Measurements from ENCODE around the gene ATE1. TPM values are rescaled to one million over a fixed set of nuclear protein-coding genes. Genes with fewer than 3 reads are reported as not detected.

The ATE1 gene
- total RNA-seq, 1 experiment from 2014 or later, result 39.2 TPM

DNA sequence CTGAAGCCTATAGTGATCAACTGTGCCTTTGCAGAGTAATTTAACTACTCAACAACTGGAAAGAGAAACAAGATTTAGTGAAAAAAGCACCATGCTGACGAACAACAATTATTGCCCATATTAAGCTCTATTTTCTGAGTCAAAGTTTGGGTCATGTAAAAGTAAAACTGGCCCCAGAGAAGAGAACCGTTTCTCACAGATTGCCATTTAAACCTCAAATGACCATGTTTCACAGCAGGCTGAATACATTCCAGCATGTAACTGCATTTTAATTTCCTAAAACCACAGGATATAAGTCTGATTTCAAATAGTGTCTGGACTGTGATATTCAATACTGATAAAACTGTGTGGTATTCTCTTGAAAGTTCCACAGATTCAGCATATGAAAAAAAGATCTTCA lies 140.7 kb downstream of the ATE1 start:
- H3K9ac ChIP-seq (ENCODE audit: low read length), result no peak overlapping the region
- H3K27me3 ChIP-seq (ENCODE audit: insufficient read depth, low read length), result no peaks in the 10 kb centered on the region
- H3K9me2 ChIP-seq (ENCODE audit: insufficient read depth), result no peaks in the 10 kb centered on the region
- TF ChIP-seq SRF (IDR thresholded peaks at IDR 0.05; ENCODE audit: low read depth), result no peak
- TF ChIP-seq FOSL1 (IDR thresholded peaks at IDR 0.05; ENCODE audit: low read depth), result no peak
- no peak for TF ChIP-seq POLR2A (IDR thresholded peaks at IDR 0.05; ENCODE audit: borderline replicate concordance, extremely low read depth, insufficient read depth, insufficient read length)
- no peak for TF ChIP-seq EZH2 (IDR thresholded peaks at IDR 0.05)
- TF ChIP-seq ZFX (IDR thresholded peaks at IDR 0.05), result no peak
- TF ChIP-seq RAD21 (IDR thresholded peaks at IDR 0.05; ENCODE audit: low read depth), result no peak
- TF ChIP-seq, protein P1, sequence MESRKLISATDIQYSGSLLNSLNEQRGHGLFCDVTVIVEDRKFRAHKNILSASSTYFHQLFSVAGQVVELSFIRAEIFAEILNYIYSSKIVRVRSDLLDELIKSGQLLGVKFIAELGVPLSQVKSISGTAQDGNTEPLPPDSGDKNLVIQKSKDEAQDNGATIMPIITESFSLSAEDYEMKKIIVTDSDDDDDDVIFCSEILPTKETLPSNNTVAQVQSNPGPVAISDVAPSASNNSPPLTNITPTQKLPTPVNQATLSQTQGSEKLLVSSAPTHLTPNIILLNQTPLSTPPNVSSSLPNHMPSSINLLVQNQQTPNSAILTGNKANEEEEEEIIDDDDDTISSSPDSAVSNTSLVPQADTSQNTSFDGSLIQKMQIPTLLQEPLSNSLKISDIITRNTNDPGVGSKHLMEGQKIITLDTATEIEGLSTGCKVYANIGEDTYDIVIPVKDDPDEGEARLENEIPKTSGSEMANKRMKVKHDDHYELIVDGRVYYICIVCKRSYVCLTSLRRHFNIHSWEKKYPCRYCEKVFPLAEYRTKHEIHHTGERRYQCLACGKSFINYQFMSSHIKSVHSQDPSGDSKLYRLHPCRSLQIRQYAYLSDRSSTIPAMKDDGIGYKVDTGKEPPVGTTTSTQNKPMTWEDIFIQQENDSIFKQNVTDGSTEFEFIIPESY (IDR thresholded peaks at IDR 0.05; ENCODE audit: extremely low read depth, insufficient replicate concordance, low read length), result no peak
- no peak for TF ChIP-seq CEBPB (IDR thresholded peaks at IDR 0.05; ENCODE audit: low read depth)
- no peak for TF ChIP-seq JUND (IDR thresholded peaks at IDR 0.05)
- TF ChIP-seq ZNF274 (IDR thresholded peaks at IDR 0.05; ENCODE audit: low read depth, low read length), result no peak
- no peak for TF ChIP-seq CBX3 (IDR thresholded peaks at IDR 0.05; ENCODE audit: low read depth)
- TF ChIP-seq, protein P2, sequence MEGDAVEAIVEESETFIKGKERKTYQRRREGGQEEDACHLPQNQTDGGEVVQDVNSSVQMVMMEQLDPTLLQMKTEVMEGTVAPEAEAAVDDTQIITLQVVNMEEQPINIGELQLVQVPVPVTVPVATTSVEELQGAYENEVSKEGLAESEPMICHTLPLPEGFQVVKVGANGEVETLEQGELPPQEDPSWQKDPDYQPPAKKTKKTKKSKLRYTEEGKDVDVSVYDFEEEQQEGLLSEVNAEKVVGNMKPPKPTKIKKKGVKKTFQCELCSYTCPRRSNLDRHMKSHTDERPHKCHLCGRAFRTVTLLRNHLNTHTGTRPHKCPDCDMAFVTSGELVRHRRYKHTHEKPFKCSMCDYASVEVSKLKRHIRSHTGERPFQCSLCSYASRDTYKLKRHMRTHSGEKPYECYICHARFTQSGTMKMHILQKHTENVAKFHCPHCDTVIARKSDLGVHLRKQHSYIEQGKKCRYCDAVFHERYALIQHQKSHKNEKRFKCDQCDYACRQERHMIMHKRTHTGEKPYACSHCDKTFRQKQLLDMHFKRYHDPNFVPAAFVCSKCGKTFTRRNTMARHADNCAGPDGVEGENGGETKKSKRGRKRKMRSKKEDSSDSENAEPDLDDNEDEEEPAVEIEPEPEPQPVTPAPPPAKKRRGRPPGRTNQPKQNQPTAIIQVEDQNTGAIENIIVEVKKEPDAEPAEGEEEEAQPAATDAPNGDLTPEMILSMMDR (IDR thresholded peaks at IDR 0.05 in 2 of 3, conservative IDR thresholded peaks at IDR 0.05 in 1 of 3; ENCODE audit: borderline replicate concordance in 1 of 3, insufficient read depth in 1 of 3, low read depth in 2 of 3, low read length in 2 of 3), result no peak
- ChIA-PET POLR2A (no interaction called here), CTCF (no interaction called here), RAD21 (ENCODE audit: low non-redundant PET in 1 of 2, low total read pairs in 2 of 2, uncharacterized antibody in 2 of 2, unreplicated experiment in 2 of 2) (no interaction called here)
- no TSS peak for BruUV-seq (replicated peaks)
- no peaks in the 10 kb centered on the region for H4K20me1 ChIP-seq (ENCODE audit: insufficient read depth)
- H3K27ac ChIP-seq (ENCODE audit: low read depth, low read length), result no peak overlapping the region
- no peak overlapping the region for H3K4me3 ChIP-seq (replicated peaks in 1 of 2; ENCODE audit: low read depth in 1 of 2, low read length in 2 of 2)
- no peak for DNase-seq (ENCODE audit: low read depth, low spot score)
- no peak for ATAC-seq
- H3K9me3 ChIP-seq (ENCODE audit: control insufficient read depth in 1 of 2, insufficient read depth in 1 of 2, low read depth in 1 of 2, low read length in 2 of 2), result no peaks in the 10 kb centered on the region
- intact Hi-C loops (cut with micrococcal nuclease), result no loop called here
- no peaks in the 10 kb centered on the region for H3K36me3 ChIP-seq (ENCODE audit: control insufficient read depth in 1 of 2, insufficient read depth in 2 of 2, low read length in 2 of 2)
- H2AFZ ChIP-seq (ENCODE audit: low read depth, low read length, poor library complexity, severe bottlenecking), result no peak overlapping the region
- H3K4me2 ChIP-seq (ENCODE audit: low read length), result no peak overlapping the region
- H3K4me1 ChIP-seq (ENCODE audit: control insufficient read depth in 1 of 2, insufficient read depth in 2 of 2, low read length in 2 of 2), result peaks cover 0 to 2% of the 10 kb centered on the region in 2 experiments; a peak in 1 of 4 replicates
- no peaks in the 10 kb centered on the region for H3K79me2 ChIP-seq (ENCODE audit: insufficient read depth, low read length)

Measured in HCT116 (cell line).